Nephron progenitor cell (in vitro differentiated cells): ENCODE data around the gene MCF2L.

Experiments
- DNase-seq: peaks from one replicate; pipeline ENCODE4 v3.0.0; 2021
- H3K27ac Mint-ChIP-seq: 2 replicates; pipeline ENCODE4 v1.8.0; 2021; ENCODE audit warnings: mild to moderate bottlenecking, moderate library complexity, mixed read lengths
- H3K27me3 Mint-ChIP-seq: 2 replicates; pipeline ENCODE4 v1.8.0; 2021; ENCODE audit warnings: mild to moderate bottlenecking, low read depth, mixed read lengths; ENCODE audit not compliant: poor library complexity
- H3K36me3 Mint-ChIP-seq: 2 replicates; pipeline ENCODE4 v1.8.0; 2021; ENCODE audit warnings: low read depth, mixed read lengths
- H3K4me1 Mint-ChIP-seq: 2 replicates; pipeline ENCODE4 v1.8.0; 2021; ENCODE audit warnings: mixed read lengths
- H3K4me3 Mint-ChIP-seq: 2 replicates; pipeline ENCODE4 v1.8.0; 2021; ENCODE audit warnings: mild to moderate bottlenecking, moderate library complexity, mixed read lengths
- H3K9me3 Mint-ChIP-seq: 2 replicates; pipeline ENCODE4 v1.8.0; 2021; ENCODE audit warnings: mild to moderate bottlenecking, moderate library complexity, mixed read lengths
- CTCF ChIP-seq: fragments of 200-600 bp; sonication (generic); IDR thresholded peaks from 2 replicates; pipeline ENCODE4 v1.5.0; 2021; ENCODE audit warnings: antibody characterized with exemption

MCF2L gene

GRCh38 chr13:113036401-113036800 lies 67.4 kb downstream of the MCF2L start:
- Mint-ChIP-seq H3K36me3 (peaks cover 13% of the 10 kb centered on the region), H3K27me3 (peaks cover 9% of the 10 kb centered on the region), H3K4me3 (no peak overlapping the region), H3K9me3 (peaks cover 16% of the 10 kb centered on the region), H3K4me1 (peaks cover 4% of the 10 kb centered on the region), H3K27ac (no peak overlapping the region)
- DNase-seq = no peak
- TF ChIP-seq CTCF = no peak

DNA sequence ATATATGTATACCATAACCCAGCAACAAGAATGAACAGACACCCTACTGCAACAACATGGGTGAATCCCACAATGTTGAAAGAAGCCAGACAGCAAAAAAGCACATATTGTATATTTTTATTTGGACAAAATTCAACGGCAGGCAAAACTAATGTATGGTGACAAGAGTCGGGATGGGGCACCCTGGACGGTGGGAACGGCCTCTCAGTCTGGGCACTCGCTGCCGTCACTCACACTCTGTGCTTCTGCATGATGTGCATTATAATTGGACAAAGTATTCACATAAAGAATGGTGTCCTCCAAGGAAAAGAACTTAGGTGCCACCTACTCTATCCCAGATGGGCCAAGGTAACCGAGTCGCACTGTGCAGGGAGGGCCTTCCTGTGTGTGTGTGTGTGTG lies 71.0 kb downstream of the MCF2L start:
- no peak for DNase-seq
- peaks cover 18% of the 10 kb centered on the region for H3K27me3 Mint-ChIP-seq
- H3K9me3 Mint-ChIP-seq = peaks cover 16% of the 10 kb centered on the region
- H3K4me3 Mint-ChIP-seq = no peak overlapping the region
- peaks cover 13% of the 10 kb centered on the region for H3K36me3 Mint-ChIP-seq
- H3K4me1 Mint-ChIP-seq = peaks cover 3% of the 10 kb centered on the region
- TF ChIP-seq CTCF = no peak
- H3K27ac Mint-ChIP-seq = no peak overlapping the region

- no peak overlapping the region for H3K27ac Mint-ChIP-seq
- no peak overlapping the region for H3K4me3 Mint-ChIP-seq
- no peak for TF ChIP-seq CTCF
- peaks cover 18% of the 10 kb centered on the region for H3K27me3 Mint-ChIP-seq
- peaks cover 13% of the 10 kb centered on the region for H3K36me3 Mint-ChIP-seq
- H3K4me1 Mint-ChIP-seq = no peaks in the 10 kb centered on the region
- peaks cover 16% of the 10 kb centered on the region for H3K9me3 Mint-ChIP-seq
- no peak for DNase-seq
Measured at GRCh38 chr13:113040597-113041292, 71.7 kb downstream of the MCF2L start.

DNA sequence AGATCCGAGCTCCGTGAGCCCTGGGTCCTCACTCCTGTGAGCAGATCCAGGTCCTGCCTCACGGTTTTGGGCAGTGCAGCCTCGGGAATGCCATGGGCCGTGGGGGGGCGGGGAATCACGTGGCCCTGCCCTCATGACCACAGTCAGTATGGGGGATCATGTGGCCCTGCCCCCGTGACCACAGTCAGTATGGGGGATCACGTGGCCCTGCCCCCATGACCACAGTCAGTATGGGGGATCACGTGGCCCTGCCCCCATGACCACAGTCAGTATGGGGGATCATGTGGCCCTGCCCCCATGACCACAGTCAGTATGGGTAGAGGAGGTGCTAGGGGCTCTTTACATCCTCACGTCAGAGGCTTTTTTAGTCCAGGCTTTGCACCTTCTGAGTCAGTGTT lies 72.3 kb downstream of the MCF2L start:
- peaks cover 17% of the 10 kb centered on the region for H3K36me3 Mint-ChIP-seq
- no peak for TF ChIP-seq CTCF
- H3K4me3 Mint-ChIP-seq = no peak overlapping the region
- H3K27me3 Mint-ChIP-seq = peaks cover 19% of the 10 kb centered on the region
- peaks cover 16% of the 10 kb centered on the region for H3K9me3 Mint-ChIP-seq
- no peaks in the 10 kb centered on the region for H3K4me1 Mint-ChIP-seq
- DNase-seq = no peak
- no peak overlapping the region for H3K27ac Mint-ChIP-seq

DNA sequence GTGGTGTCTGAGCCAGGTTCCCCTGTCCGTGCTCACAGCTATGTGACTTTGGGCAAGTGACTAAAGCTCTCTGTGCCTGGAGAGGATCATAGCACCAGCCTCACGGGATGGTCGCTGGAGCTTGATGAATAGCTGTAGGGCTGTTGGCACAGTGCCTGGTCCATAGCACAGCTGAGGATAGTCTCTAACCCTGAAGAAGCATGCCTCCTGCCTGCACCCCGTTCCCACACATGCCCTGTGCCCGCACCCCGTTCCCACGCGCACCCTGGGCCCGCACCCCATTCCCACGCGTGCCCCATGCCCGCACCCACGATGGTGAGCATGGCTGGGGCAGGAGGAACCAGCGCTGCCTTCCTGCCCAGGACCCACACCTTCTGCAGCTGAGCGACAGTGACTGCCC lies 72.9 kb downstream of the MCF2L start:
- Mint-ChIP-seq H3K4me1 (peaks cover 4% of the 10 kb centered on the region), H3K27me3 (peaks cover 25% of the 10 kb centered on the region), H3K4me3 (no peak overlapping the region), H3K9me3 (peaks cover 16% of the 10 kb centered on the region), H3K36me3 (peaks cover 21% of the 10 kb centered on the region), H3K27ac (no peak overlapping the region)
- no peak for DNase-seq
- no peak for TF ChIP-seq CTCF

DNA sequence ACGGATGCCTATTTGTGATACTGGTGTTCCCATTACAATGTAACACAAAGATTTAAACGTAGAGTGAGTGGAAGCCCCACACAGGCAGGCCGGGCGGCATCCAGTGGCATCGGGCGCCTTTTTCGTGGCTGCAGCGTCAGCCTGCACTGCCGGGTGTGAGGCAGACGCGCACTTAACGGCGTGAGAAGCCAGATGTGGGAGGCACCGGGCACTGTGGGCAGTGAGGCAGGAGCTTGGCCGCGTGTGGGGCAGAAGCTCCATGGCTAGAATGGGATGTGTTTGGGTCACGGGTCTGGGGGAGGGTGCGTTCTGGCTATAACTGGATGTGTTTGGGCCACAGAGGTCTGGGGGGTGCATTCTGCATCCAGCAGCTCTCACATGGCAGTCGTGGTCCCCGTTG lies 73.4 kb downstream of the MCF2L start:
- DNase-seq = no peak
- no peak overlapping the region for H3K27ac Mint-ChIP-seq
- no peak for TF ChIP-seq CTCF
- H3K27me3 Mint-ChIP-seq = peaks cover 31% of the 10 kb centered on the region
- no peak overlapping the region for H3K4me3 Mint-ChIP-seq
- H3K4me1 Mint-ChIP-seq = peaks cover 8% of the 10 kb centered on the region
- H3K36me3 Mint-ChIP-seq = peaks cover 17% of the 10 kb centered on the region
- peaks cover 10% of the 10 kb centered on the region for H3K9me3 Mint-ChIP-seq
